Heart left ventricle (tissue), 16 donors: ENCODE data around the gene PICALM. TPM values are rescaled to one million over a fixed set of nuclear protein-coding genes. Genes with fewer than 3 reads are reported as not detected.
A peak's percentile ranks its signal among the peaks of the same experiment; 100 is the strongest.

Experiments
- ATAC-seq, 4 donors: fragments of 200-7000 bp; cut with Tn5 transposase; one replicate each; pipeline ENCODE4 v1.9.1; 2020 to 2022; ENCODE audit warnings: moderate library complexity in 4 of 4, mild to moderate bottlenecking in 3 of 4, moderate number of reproducible peaks in 1 of 4
- DNase-seq, 5 donors: peaks; one replicate each; pipeline ENCODE4 v3.0.0-alpha.2; 2020
- H3K27ac ChIP-seq, 12 donors: fragments of 200-600 bp; sonication (generic) in 4 of 12; one replicate each; pipeline versions ENCODE4 v1.5.0 to v1.8.0; 2016 to 2022; ENCODE audit warnings: mild to moderate bottlenecking in 2 of 12
- H3K27me3 ChIP-seq, 9 donors: fragments of 200-600 bp; sonication (generic) in 2 of 9; one replicate each; pipeline versions ENCODE4 v1.5.1 to v1.8.0; 2016 to 2022; ENCODE audit warnings: mild to moderate bottlenecking in 3 of 9
- H3K36me3 ChIP-seq, 9 donors: fragments of 200-600 bp; sonication (generic) in 2 of 9; one replicate each; pipeline versions ENCODE4 v1.5.0 to v1.8.0; 2018 to 2022; ENCODE audit warnings: mild to moderate bottlenecking in 2 of 9
- H3K4me1 ChIP-seq, 12 donors: fragments of 200-600 bp; sonication (generic) in 4 of 12; one replicate each; pipeline versions ENCODE4 v1.5.0 to v1.8.0; 2016 to 2022; ENCODE audit warnings: mild to moderate bottlenecking in 3 of 12
- H3K4me3 ChIP-seq, 12 donors: fragments of 200-600 bp; sonication (generic) in 4 of 12; one replicate each; pipeline versions ENCODE4 v1.5.0 to v1.8.0; 2017 to 2022; ENCODE audit warnings: mild to moderate bottlenecking in 9 of 12, moderate library complexity in 4 of 12
- H3K9me3 ChIP-seq, 12 donors: fragments of 200-600 bp; sonication (generic) in 4 of 12; one replicate each; pipeline versions ENCODE4 v1.5.0 to v1.8.0; 2016 to 2022; ENCODE audit warnings: mild to moderate bottlenecking in 1 of 12
- POLR2A ChIP-seq, 2 donors: fragments of 450-650 bp; IDR thresholded peaks; one replicate each; pipeline ENCODE4 v1.6.1; 2017; ENCODE audit warnings: antibody characterized with exemption in 2 of 2, mild to moderate bottlenecking in 2 of 2, moderate library complexity in 2 of 2
- WGBS, 4 donors: extraction: QIAGEN DNeasy Blood & Tissue Kit in 2 of 4; methylation state at CpG; one replicate each; pipeline versions ENCODE4 v1.1.5 to v1.1.7; 2013 to 2018; 5-methylcytosine and 5-hydroxymethylcytosine counted together
- intact Hi-C, 10 donors: fragments of 100-400 bp; cut with DNase I; formaldehyde crosslinking; loops; one replicate each; pipeline versions ENCODE4 v1.11.1 to v1.14.2; 2022
- polyA plus RNA-seq, 2 donors: library from polyadenylated mRNA; stranded (reverse); fragments of 200-250 nt; gene quantifications; one replicate each; pipeline ENCODE4 v1.2.3, GENCODE V29; 2013
- total RNA-seq, 9 donors: library from RNA; depleted of rRNA in 2 of 9; stranded (reverse); fragments of >200 nt in 2 of 9; fragmentation: NEBNext Ultra II Directional in 3 of 9; extraction: Animal tissue kit (Norgen Biotek cat#: 25700) in 3 of 9; gene quantifications; one replicate each; pipeline versions ENCODE4 v1.1.0 to v1.2.4, GENCODE V29; 2016 to 2023
- TF ChIP-seq, protein P1 (sequence below), 12 donors: fragments of 200-600 bp; sonication (generic) in 4 of 12; IDR thresholded peaks; one replicate each; pipeline versions ENCODE4 v1.5.0 to v1.8.0; 2018 to 2022; ENCODE audit warnings: antibody characterized with exemption in 12 of 12, mild to moderate bottlenecking in 5 of 12
- donor health status: ischemic (EF 13 %, LVEDD 7.1; RV severe dilation, severe dysfunction).
- donor health status: healthy with polysubstance abuse.
- donor health status: DM: no; HTN: yes; CAD: no.
- donor health status: DM: no; HTN: no; CAD: no.
- donor health status: ischemic (EF 25% LVEDD 6.9; RV normal size, moderate dysfunction).
- donor health status: ischemic (EF 25% LVEDD 5.7; RV mildly dilated, moderate dysfunction).
- donor health status: healthy.
- donor health status: DM: yes; HTN: yes; CAD: no.
- donor health status: ischemic (EF 35%, LVEDD 5.7; RV mildly dilated, moderate dysfunction).
- donor health status: nonischemic (EF 11% LVEDD 7.7; RV severe dilation, severe dysfunction).
- donor health status: DM: yes; HTN: yes; CAD: no.
- donor health status: PGD.
- donor health status: ischemic (EF 29% LVEDD 5.4; RV normal size, mild dysfunction).
- donor health status: nonischemic (EF 23%, LVEDD 6.1; RV moderate dilation, normal function).

Gene PICALM
- total and polyA plus RNA-seq, 11 donors = 36.1 to 207 (median 171) TPM

GRCh38 chr11:86116386-86116726 is 47.5 kb upstream of the PICALM start:
- TF ChIP-seq, protein P1, sequence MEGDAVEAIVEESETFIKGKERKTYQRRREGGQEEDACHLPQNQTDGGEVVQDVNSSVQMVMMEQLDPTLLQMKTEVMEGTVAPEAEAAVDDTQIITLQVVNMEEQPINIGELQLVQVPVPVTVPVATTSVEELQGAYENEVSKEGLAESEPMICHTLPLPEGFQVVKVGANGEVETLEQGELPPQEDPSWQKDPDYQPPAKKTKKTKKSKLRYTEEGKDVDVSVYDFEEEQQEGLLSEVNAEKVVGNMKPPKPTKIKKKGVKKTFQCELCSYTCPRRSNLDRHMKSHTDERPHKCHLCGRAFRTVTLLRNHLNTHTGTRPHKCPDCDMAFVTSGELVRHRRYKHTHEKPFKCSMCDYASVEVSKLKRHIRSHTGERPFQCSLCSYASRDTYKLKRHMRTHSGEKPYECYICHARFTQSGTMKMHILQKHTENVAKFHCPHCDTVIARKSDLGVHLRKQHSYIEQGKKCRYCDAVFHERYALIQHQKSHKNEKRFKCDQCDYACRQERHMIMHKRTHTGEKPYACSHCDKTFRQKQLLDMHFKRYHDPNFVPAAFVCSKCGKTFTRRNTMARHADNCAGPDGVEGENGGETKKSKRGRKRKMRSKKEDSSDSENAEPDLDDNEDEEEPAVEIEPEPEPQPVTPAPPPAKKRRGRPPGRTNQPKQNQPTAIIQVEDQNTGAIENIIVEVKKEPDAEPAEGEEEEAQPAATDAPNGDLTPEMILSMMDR (IDR thresholded peaks at IDR 0.05) = no peak
- TF ChIP-seq POLR2A (IDR thresholded peaks at IDR 0.05) = no peak
- H3K27me3 ChIP-seq = no peaks in the 10 kb centered on the region
- no peaks in the 10 kb centered on the region for H3K36me3 ChIP-seq
- no peak overlapping the region for H3K4me3 ChIP-seq
- no peak overlapping the region for H3K27ac ChIP-seq
- ATAC-seq = no peak
- H3K9me3 ChIP-seq = no peaks in the 10 kb centered on the region
- DNase-seq = no peak
- intact Hi-C loops = no loop called here
- H3K4me1 ChIP-seq = peaks cover 0 to 19% (median 0%) of the 10 kb centered on the region in 12 donors
- 88 to 90% (median 89%) methylated on average over 4 of the region's 4 CpGs for WGBS, 4 donors

DNA sequence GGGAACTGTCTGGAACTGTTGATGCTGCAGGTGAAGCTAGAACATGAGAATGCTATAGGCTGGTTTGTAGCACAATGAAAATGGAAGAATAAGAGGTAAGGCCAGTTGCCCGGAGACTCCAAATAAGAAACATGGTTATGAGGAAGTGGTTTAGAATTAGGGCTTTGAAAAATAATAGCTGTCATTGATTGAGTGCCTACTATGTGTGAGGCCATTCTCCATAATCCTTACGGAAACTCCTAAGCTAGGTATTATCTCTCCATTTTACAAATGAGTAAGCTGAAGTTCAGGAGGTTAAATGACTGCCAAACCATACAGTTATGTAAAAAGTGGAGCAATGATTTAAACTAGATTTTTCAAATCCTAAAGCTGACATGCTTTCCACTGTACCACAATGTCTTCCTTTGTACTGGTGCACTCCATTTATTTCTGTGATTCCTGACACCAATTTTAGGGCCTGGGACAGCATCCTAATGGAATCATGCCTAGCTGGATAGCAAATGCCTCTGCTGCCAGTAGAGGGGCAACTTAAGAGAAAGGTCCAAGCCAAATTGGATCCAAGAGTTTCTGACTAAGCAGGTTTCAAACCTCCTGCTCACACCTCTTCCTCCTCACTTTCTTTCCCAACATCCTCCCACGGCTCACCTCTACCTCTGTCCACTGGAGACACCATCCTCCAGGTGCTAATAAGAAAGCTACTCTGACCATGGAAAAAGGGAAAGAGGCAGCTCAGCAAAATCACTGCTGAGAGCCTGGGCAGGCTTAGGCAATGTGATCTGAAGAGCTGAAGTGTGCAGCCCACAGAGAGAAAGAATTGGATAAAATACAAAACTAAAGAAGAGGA is 46.9 kb upstream of the PICALM start:
- ATAC-seq (no peak), DNase-seq (no peak)
- Histone ChIP-seq H3K36me3 (no peaks in the 10 kb centered on the region), H3K9me3 (no peaks in the 10 kb centered on the region), H3K27ac (no peak overlapping the region), H3K27me3 (no peaks in the 10 kb centered on the region), H3K4me1 (peaks cover 0 to 19% (median 0%) of the 10 kb centered on the region in 12 donors), H3K4me3 (no peak overlapping the region)
- TF ChIP-seq POLR2A (IDR thresholded peaks at IDR 0.05) = no peak
- TF ChIP-seq, protein P1 (IDR thresholded peaks at IDR 0.05) = no peak
- 89 to 94% (median 91%) methylated on average over 3 of the region's 3 CpGs for WGBS, 4 donors
- intact Hi-C loops = no loop called here

DNA sequence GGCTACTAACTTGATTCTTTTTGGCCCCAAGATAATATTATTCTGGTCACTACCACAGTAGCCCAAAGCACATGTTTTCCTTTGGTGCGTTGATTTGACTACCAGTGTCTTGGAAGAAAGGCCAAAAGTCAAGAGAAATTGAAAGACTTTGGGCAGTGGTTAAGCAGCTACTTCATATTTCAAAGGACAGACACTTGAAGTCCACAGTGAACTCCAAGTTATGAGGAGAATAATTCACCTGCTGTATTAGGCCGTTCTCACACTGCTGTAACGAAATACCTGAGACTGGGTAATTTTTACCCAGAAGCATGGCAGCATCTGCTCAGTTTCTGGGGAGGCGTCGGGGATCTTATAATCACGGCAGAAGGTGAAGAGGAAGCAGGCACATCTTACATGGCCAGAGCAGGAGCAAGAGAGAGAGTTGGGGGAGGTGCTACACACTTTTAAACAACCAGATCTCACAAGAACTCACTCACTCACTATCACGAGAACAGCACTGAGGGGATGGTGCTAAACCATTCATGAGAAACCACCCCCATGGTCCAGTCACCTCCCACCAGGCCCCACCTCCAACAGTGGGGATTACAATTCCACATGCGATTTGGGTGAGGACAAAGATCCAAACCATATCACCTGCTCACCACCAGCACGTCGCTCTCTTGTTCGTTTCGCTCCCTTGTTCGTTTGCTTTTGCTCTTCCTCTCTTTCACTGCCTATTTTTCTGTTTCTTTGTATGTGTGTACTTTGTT is 40.2 kb upstream of the PICALM start:
- Histone ChIP-seq H3K27ac (peak overlapping the region in 1 of 12 donors; percentile 17), H3K36me3 (no peaks in the 10 kb centered on the region), H3K9me3 (no peaks in the 10 kb centered on the region), H3K4me1 (peaks cover 0 to 6% (median 0%) of the 10 kb centered on the region in 12 donors), H3K27me3 (no peaks in the 10 kb centered on the region), H3K4me3 (no peak overlapping the region)
- no peak for DNase-seq
- no peak for TF ChIP-seq POLR2A (IDR thresholded peaks at IDR 0.05)
- TF ChIP-seq, protein P1 (IDR thresholded peaks at IDR 0.05) = no peak
- WGBS, 4 donors = 90 to 94% (median 92%) methylated on average over 13 of the region's 13 CpGs
- intact Hi-C loops = no loop called here
- no peak for ATAC-seq

GRCh38 chr11:86108191-86108590 is 39.3 kb upstream of the PICALM start:
- intact Hi-C loops = no loop called here

More at GRCh38 chr11:86108191-86108590, 39.3 kb upstream of the PICALM start:
- DNase-seq = no peak
- ATAC-seq = no peak
- Histone ChIP-seq H3K27ac (peak overlapping the region in 1 of 12 donors; percentile 17), H3K36me3 (no peaks in the 10 kb centered on the region), H3K9me3 (no peaks in the 10 kb centered on the region), H3K27me3 (no peaks in the 10 kb centered on the region), H3K4me3 (no peak overlapping the region), H3K4me1 (peaks cover 0 to 6% (median 0%) of the 10 kb centered on the region in 12 donors)
- 58 to 62% (median 59%) methylated on average over 3 of the region's 3 CpGs for whole genome bisulfite sequencing, 4 donors
- TF ChIP-seq POLR2A (IDR thresholded peaks at IDR 0.05) = no peak
- TF ChIP-seq, protein P1 (IDR thresholded peaks at IDR 0.05) = no peak
